Lower leg skin (tissue), 4 donors: ENCODE results near the gene SPAG9. TPM values are rescaled to one million over a fixed set of nuclear protein-coding genes. Genes with fewer than 3 reads are reported as not detected.

Experiments used
- DNase-seq, 2 donors: peaks; one replicate each; pipeline ENCODE4 v3.0.0-alpha.2; 2019; ENCODE audit warnings: low spot score in 2 of 2
- H3K4me3 ChIP-seq: fragments of 200-600 bp; sonication (generic); 2 replicates; pipeline ENCODE4 v1.5.1; 2017; ENCODE audit warnings: mild to moderate bottlenecking, low read depth; ENCODE audit not compliant: poor library complexity, severe bottlenecking
- POLR2A ChIP-seq, 2 donors: fragments of 450-650 bp; IDR thresholded peaks; one replicate each; pipeline ENCODE4 v1.6.1; 2016 to 2017; ENCODE audit warnings: antibody characterized with exemption in 2 of 2, mild to moderate bottlenecking in 1 of 2, moderate library complexity in 1 of 2
- WGBS, 2 donors: methylation state at CpG; one replicate each; pipeline ENCODE4 v1.1.5; 2018; 5-methylcytosine and 5-hydroxymethylcytosine counted together
- intact Hi-C: fragments of 100-400 bp; cut with DNase I; formaldehyde crosslinking; loops from one replicate; pipeline ENCODE4 v1.15.0; 2023; ENCODE audit warnings: low total_unique reads
- total RNA-seq, 4 donors: library from RNA; depleted of rRNA; stranded (reverse); fragments of >200 nt; gene quantifications; one replicate each; pipeline ENCODE4 v1.1.0, GENCODE V29; 2016
- TF ChIP-seq, protein P1 (sequence below), 3 donors: fragments of 450-650 bp; IDR thresholded peaks; one replicate each; pipeline ENCODE4 v1.5.1; 2016; ENCODE audit warnings: antibody characterized with exemption in 3 of 3, mild to moderate bottlenecking in 3 of 3, moderate library complexity in 2 of 3

The SPAG9 gene
- total RNA-seq, 4 donors from 2014 or later = 63.7 to 106 (median 69.3) TPM

DNA sequence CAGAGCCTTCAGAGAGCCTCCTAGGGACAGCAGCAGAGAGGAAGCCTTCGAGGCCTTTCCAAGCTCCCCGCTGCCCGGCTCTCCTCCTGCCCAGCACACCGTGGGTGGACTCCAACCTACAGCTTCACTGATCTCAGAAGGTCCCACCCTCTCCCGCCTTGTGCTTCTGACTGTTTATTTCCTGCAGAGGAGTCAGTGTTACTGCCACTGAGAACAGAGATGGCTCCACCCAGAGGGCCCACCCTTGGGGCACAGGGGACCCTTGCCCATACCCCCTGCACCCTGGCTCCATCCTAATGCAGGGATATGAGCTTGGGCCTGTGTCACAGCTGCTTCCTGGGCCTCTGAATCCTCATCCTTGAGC lies 201.8 kb downstream of the SPAG9 start:
- no peak overlapping the region for H3K4me3 ChIP-seq
- DNase-seq = no peak
- TF ChIP-seq, protein P1, sequence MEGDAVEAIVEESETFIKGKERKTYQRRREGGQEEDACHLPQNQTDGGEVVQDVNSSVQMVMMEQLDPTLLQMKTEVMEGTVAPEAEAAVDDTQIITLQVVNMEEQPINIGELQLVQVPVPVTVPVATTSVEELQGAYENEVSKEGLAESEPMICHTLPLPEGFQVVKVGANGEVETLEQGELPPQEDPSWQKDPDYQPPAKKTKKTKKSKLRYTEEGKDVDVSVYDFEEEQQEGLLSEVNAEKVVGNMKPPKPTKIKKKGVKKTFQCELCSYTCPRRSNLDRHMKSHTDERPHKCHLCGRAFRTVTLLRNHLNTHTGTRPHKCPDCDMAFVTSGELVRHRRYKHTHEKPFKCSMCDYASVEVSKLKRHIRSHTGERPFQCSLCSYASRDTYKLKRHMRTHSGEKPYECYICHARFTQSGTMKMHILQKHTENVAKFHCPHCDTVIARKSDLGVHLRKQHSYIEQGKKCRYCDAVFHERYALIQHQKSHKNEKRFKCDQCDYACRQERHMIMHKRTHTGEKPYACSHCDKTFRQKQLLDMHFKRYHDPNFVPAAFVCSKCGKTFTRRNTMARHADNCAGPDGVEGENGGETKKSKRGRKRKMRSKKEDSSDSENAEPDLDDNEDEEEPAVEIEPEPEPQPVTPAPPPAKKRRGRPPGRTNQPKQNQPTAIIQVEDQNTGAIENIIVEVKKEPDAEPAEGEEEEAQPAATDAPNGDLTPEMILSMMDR (IDR thresholded peaks at IDR 0.05) = no peak
- TF ChIP-seq POLR2A (IDR thresholded peaks at IDR 0.05) = no peak
- whole genome bisulfite sequencing, 2 donors = 72 to 86% methylated on average over 5 of the region's 5 CpGs
- intact Hi-C loops = no loop called here

DNA sequence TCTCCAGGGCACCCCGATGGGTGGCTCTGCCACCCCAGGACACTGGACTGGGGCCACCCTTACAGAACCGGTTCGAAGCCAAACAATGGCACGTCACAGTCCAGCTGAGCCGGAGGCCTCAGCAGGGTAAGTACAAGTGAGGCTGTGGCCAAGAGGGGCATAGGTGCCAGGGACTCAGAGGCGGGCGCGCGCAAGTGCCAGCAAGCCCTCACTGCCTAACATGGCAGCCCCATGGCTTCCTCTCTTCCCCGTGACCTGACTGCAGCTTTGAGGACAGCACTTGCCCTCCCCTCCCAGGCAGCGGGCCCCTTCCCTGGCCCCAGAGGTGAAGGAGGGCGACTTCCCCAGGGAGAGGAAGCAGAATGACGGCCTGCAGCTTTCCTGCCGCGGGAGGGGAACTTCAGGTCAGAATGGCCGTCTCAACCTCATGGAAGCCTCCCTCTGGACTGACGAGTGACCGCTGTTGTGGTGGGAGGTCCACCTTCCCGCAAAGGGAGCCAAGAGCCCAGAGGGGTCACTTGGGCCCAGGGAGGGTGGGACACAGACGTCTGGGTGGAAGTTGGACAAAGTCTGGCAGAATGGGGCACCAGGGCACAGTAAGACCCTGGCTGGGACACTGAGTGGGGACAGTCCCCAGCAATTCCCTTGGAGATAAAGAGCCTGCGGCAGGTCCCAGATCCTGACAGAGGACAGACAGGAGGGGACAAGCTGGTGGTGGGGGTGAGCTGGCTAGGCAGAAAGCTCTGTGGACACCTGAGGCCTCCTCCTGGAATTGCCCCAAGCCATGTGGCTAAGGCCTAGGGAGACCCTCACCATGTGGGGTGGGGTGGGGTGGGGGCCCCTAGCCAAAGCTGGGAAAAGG lies 202.4 kb downstream of the SPAG9 start:
- TF ChIP-seq, protein P1 (IDR thresholded peaks at IDR 0.05) = no peak
- TF ChIP-seq POLR2A (IDR thresholded peaks at IDR 0.05) = no peak
- 68 to 70% methylated on average over 20 of the region's 21 CpGs for WGBS, 2 donors
- intact Hi-C loops = no loop called here
- no peak overlapping the region for H3K4me3 ChIP-seq
- no peak for DNase-seq

DNA sequence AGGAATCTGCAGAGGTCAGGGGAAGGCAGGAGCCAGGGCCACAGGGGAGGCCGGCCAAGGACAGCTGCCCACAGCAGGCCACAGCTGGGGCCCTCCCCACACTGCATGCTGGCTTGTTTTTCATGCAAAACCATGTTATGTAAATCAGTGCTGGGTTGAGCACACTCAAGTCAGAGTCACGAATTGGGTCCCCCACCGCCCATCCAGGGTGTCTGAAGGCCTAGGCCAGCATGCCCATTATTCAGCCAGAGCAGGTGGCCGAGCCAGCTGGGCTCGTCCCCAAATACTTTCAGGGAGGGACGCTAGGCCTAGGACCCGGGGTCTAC lies 203.3 kb downstream of the SPAG9 start:
- TF ChIP-seq POLR2A (IDR thresholded peaks at IDR 0.05) = no peak
- TF ChIP-seq, protein P1 (IDR thresholded peaks at IDR 0.05) = no peak
- no peak for DNase-seq
- H3K4me3 ChIP-seq = no peak overlapping the region
- intact Hi-C loops = no loop called here
- 66 to 92% methylated on average over 7 of the region's 7 CpGs for WGBS, 2 donors

DNA sequence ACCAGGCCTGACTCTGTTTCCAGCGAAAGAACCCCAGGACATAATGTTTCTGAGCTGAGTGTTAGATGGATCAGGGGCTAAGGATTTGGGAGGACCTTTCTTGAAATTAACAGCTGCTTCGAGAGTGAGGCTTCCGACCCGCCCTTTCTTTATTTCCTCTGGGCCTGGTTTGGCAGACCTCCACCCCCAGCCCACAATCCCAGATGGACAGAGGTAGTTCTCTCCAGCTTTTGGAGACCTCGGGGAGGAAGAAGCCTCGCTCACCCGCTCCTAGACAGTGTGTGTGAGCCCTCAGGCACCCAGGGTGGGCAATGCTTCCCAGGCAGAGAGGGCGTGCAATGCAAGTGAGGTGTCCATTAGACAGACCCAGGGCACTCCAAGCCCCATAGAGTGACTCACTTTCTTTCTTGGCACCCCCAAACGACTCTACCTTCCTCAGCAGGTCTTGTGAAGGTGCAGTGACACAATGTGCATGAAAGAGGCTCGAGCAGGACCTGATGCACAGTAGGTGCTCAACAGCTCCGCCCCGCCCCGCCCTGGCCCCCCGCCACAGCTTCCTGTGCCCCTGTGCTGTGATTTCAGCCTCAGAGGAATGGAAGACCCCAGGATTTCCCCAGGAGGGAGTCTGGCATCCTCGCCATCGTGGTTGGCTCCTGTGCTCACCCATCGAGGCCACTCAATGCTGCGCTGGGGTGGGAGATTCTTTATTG lies 203.8 kb downstream of the SPAG9 start:
- TF ChIP-seq POLR2A (IDR thresholded peaks at IDR 0.05) = no peak
- TF ChIP-seq, protein P1 (IDR thresholded peaks at IDR 0.05) = no peak

DNA sequence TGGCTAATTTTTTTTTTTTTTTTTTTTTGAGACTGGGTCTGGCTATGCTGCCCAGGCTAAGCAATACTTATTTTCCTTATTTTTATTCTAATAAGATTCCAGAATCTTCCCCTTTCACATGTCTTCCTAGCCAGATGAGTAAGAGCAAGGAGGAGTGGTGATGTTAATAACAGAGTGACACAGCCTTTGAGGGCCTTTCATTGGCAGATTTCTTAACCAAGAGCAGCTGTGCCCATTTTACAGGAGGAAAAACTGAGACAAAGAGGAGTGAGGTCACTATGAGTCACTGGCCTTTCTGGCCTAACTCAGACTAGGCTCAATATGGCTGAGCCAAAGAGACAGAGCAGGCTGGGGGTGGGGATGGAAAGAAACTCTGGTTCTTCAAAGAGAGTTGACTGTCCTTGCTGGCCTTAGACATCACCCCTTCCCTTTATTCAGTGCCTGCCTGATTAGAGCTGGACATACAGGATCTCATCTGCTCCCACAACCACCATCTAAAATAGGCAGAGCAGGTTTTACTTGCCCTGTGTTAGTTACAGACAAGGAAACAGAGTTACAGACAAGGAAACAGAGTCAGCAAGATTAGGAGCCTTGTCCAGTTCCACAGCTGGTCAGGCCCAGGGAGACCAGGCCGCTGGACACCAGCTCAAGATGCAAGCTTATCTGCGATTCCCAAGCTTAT lies 204.5 kb downstream of the SPAG9 start:
- TF ChIP-seq POLR2A (IDR thresholded peaks at IDR 0.05) = no peak
- TF ChIP-seq, protein P1 (IDR thresholded peaks at IDR 0.05) = no peak
- no peak for DNase-seq
- intact Hi-C loops = no loop called here
- WGBS, 2 donors = 97 to 100% methylated on average over 2 of the region's 2 CpGs
- H3K4me3 ChIP-seq = no peak overlapping the region

More for the DNA sequence above, 203.8 kb downstream of the SPAG9 start:
- no peak for DNase-seq
- no peak overlapping the region for H3K4me3 ChIP-seq
- intact Hi-C loops = no loop called here
- 77 to 86% methylated on average over 18 of the region's 18 CpGs for WGBS, 2 donors
